ENCODE results near the gene LYRM2. TPM values are rescaled to one million over a fixed set of nuclear protein-coding genes. Genes with fewer than 3 reads are reported as not detected.

Gene LYRM2
- 7.2 and 9.8 TPM in 2 replicates for total RNA-seq

GRCh38 chr6:89638320-89639195, at the start of gene LYRM2:
TSS of gene LYRM2 (minus strand) at chr6:89638747. CDS start at chr6:89638716, 31 bp downstream.

Other genes with a start within 250 kb of the LYRM2 start
- 2.8 and 4.7 TPM in 2 replicates for gene RRAGD, start 226.5 kb downstream of the LYRM2 start, total RNA-seq
- 2.9 and 3.5 TPM in 2 replicates for gene ANKRD6, start 205.6 kb downstream of the LYRM2 start, total RNA-seq
- 11.9 and 15.5 TPM in 2 replicates for gene MDN1, start 181.0 kb upstream of the LYRM2 start, total RNA-seq
- 3.7 and 5.4 TPM in 2 replicates for gene CASP8AP2, start 191.1 kb upstream of the LYRM2 start, total RNA-seq